Epithelial cell of prostate (primary cell): ENCODE data around the gene BHLHE23.

Experiments used
- DNase-seq: peaks from one replicate; pipeline ENCODE4 v3.0.0-alpha.2; 2011; ENCODE audit warnings: low read depth, low spot score
- H3K27ac ChIP-seq: fragments of 450-650 bp; 2 replicates; pipeline ENCODE4 v1.5.1; 2017; ENCODE audit warnings: mild to moderate bottlenecking

BHLHE23 gene

GRCh38 chr20:63009988-63010769 is 3.4 kb upstream of the BHLHE23 start:
- DNase-seq, result no peak
- H3K27ac ChIP-seq, result no peak overlapping the region

- H3K27ac ChIP-seq, result no peak overlapping the region
- no peak for DNase-seq
These were observed 2.5 kb upstream of the BHLHE23 start for GRCh38 chr20:63009045-63009961.

DNA sequence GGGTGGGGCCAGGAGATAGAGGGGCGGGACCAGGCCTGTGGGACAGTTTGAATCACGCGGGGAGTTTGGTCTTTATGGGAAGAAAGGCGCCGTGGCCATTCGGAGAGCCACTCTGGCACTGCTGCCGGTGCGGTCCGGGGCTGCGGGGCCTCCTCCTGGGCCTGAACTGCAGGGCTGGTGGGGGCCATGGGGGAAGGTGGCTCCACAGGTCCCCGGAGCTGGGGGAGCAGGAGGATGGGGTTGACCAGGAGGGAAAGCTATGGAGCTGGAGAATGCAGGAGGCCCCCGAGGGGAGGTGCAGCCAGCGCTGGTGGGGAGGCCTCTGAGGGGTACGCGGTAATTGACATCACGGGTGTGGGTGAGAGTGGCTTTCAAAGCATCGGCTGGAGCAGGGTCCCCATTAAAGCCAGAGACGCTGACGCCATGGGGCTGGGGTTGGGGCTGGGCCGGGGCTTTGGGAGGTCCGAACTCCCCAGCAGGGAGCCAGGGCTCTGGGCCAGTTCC is 1.8 kb upstream of the BHLHE23 start:
- no peak for DNase-seq
- no peak overlapping the region for H3K27ac ChIP-seq

DNA sequence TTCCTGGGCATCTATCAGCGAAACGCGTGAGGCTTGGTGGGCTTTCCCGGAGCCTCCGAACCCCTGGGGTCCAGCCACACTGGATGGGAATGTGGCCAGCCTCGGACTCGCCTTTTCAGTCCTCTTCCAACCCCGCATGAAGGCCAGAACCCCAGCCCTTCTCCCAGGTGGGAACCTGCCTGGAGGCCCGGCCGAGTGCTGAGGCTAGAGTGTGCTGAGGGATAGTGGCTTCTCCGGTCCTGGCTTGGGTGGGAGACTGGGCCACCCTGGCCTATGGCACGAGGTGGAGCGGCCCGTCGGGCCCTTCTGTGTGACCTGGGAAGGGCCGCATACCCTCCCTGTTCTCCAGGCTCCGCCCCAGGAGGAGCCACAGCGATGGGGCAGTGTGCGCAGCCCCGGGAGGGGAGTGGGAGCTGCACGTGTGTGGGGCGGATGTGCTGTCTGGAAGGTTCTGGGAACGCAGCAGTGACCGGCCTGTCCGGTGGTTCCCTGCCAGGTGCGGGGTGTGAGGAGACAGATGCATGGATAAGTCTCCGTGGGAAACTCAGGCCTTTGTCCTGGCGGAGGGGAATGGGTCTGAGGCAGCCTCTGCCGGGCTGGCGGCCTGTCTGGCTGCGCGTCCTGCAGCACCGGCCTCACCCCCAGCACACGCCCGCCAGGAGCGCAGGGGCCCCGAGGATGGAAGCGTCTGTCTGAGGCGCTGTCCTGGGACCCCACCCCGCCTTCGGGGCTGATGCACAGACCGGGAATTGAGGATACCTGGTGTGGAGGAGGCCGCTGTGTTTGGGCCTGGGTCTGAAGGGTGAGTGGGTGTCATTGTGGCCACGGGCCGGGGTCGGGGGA is 1.1 kb upstream of the BHLHE23 start:
- H3K27ac ChIP-seq, result no peak overlapping the region
- DNase-seq, result no peak

DNA sequence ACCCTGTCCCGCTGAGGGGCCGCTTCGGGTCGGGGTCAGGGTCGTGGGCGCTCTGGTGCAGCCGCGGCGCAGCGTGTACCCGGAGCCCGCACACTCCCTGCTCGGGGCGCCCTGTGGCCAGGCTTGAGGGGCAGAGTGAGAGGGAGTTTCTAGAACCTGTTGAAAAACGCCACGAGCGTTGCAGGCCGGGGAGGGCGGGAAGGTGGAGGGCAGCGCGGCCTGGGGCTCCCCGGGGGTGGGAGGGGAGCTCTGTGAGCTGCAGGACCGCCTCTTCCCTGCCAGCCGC is 539 bp upstream of the BHLHE23 start:
- H3K27ac ChIP-seq, result no peak overlapping the region
- DNase-seq, result no peak

DNA sequence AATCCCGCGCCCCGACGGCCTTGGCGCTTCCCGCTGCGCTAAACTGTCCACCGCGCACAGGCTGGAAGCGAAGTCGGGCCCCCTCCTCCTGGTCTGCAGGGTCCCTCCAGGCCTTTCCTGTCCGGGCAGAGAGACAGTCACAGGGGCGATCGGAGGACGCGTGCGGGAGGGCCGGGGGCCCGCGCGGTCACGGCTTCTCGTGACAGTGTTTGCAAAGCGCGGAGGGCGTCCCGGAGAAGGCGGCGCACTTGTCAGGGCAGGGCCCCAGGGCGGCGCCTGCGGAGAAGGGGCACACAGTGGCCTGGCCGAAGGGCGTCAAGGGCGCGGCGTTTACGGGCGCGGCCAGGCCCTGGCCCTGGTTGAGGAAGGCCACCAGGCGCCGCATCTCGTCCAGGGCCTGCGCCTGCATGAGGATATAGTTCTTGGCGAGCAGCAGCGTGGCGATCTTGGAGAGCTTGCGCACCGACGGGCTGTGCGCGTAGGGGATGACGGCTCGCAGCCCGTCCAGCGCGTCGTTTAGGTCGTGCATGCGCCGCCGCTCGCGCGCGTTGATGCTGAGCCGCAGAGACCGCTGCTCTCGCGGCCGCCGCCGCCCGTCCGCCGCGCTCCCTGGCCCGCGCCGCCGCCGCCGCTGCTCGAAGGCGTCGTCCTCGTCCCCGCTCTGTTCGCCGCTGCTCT is 763 bp downstream of the BHLHE23 start:
- H3K27ac ChIP-seq, result no peak overlapping the region
- DNase-seq, result no peak

GRCh38 chr20:63005365-63005861 is 1.4 kb downstream of the BHLHE23 start:
- no peak overlapping the region for H3K27ac ChIP-seq

GRCh38 chr20:63004607-63005364 is 2.0 kb downstream of the BHLHE23 start:
- no peak for DNase-seq
- H3K27ac ChIP-seq, result no peak overlapping the region

More at GRCh38 chr20:63005365-63005861, 1.4 kb downstream of the BHLHE23 start:
- no peak for DNase-seq

- no peak for DNase-seq
- no peak overlapping the region for H3K27ac ChIP-seq
These were observed 3.2 kb downstream of the BHLHE23 start for GRCh38 chr20:63003546-63003945.

DNA sequence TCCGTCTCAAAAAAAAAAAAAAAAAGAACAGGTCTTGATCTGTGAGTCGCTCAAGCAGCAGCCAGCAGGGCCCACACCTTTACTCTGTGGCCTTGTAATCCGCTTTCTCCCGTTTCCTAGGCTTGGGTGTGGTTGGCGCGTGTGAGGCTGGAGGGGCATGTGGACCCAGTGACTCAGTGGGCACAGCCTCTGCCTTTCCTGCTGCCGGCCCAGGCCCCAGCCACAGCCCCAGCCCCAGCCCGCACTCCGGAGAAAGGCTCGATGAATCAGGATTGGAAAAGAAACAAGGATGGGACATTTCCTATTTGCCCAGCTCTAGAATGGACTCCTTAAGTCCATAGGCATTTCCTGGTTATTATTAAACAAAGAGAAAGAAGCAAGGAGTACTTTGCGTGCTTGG is 4.3 kb downstream of the BHLHE23 start:
- peak; percentile 6 for DNase-seq

GRCh38 chr20:63000958-63001357 is 5.8 kb downstream of the BHLHE23 start:
- no peak overlapping the region for H3K27ac ChIP-seq
- no peak for DNase-seq

More for the DNA sequence above, 4.3 kb downstream of the BHLHE23 start:
- H3K27ac ChIP-seq, result no peak overlapping the region

DNA sequence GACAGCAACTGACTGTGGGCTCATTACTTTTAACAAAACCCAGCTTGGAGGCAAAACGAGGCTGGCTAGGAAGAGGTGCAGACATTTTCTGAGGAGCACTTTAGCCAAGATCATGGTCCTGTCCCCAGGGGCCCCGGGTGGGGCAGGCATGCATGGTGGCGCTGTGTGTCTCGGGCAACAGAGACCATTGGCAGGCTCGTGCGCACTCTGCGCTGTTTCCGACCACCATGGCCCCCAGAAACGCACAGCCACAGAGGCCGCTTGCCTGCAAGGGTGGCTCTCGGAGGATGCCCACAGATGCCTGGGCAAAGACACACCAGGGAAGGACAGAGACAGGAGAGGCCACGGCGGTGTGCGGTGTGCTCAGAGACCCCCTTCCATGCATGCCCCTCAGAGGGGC is 6.7 kb downstream of the BHLHE23 start:
- no peak for DNase-seq
- H3K27ac ChIP-seq, result no peak overlapping the region

GRCh38 chr20:62999580-62999979 is 7.2 kb downstream of the BHLHE23 start:
- no peak overlapping the region for H3K27ac ChIP-seq
- DNase-seq, result no peak

DNA sequence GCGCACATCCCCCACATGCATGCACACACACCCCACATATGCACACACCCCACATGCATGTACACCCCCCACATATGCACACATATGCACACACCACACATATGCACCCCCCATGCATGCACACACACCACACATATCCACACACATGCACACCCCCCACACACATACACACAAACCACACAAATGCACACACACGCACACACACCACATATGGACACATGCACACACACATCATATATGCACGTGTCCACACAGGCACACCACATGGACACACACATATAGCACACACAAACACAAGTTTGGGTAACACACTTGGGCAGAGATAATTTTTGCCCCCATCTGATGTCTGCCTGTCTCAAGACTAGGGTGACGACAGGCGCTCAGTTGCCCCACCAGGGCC is 8.3 kb downstream of the BHLHE23 start:
- DNase-seq, result no peak
- no peak overlapping the region for H3K27ac ChIP-seq

DNA sequence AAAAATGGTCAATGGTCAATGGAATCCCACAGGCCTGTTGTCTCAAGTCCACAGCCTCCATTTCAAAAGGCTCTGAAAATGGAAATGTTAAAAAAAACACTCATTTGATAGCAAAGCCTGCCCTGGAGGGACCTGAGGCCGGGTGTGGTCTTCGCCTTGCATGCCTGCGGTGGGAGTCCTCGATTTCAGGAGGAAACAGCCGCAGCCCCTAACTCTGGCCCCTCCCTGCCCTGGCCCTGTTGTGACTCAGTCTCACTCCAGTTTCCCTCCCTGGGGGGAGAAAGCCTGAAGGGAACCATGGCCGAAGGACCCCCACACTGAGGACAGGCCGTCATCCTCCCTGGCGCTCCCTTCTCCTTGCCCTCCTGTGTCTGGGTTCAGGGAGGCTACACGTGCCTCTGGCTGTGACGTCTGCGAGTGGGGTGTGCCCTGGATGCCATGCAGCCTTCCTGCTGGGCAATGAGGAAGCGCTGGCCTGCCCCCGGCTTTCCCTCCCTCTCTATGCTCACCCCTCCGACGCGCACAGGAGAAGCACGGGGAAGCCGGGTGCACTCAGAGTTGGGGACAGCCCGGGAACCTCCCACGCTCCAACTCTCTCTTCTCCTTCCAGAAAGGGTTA is 9.2 kb downstream of the BHLHE23 start:
- no peak overlapping the region for H3K27ac ChIP-seq
- DNase-seq, result no peak

GRCh38 chr20:62996596-62996982 is 10.2 kb downstream of the BHLHE23 start:
- no peak for DNase-seq
- H3K27ac ChIP-seq, result no peak overlapping the region

DNA sequence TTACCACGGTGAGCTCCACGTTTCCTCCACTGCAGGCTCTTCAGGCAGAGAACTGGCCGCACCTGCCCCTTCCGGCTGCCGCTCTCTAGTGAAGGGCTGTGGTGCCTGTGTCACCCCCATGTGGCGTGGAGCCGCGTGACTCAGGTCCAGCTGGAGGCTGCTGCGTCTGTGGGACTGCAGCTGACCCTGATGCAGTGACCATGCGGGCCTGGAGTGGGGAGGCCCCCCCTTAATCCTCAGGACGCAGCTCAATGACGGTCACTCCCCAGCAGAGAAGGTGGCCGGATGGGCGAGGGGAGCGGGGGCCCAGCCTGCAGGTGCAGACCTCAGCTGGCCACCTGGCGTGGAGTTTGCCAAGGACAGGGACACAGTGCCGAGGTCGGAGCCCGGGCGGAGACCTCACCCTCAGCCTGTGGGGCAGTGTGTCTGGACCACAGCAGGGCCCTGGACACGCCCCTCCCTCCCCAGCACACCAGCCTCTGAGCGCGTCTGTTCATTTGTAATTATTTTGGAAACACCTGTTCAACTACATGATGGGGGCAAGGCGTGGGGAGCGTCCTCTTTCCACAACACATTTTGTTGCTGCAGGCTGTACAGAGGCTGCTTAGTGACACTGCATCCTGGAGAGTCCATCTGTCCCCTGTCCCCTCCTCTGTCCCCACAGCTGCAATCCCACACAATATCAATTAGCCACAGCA is 10.7 kb downstream of the BHLHE23 start:
- no peak overlapping the region for H3K27ac ChIP-seq
- DNase-seq, result no peak

- no peak for DNase-seq
These were observed 11.3 kb downstream of the BHLHE23 start for GRCh38 chr20:62995481-62995880.

More at GRCh38 chr20:62995481-62995880, 11.3 kb downstream of the BHLHE23 start:
- H3K27ac ChIP-seq, result no peak overlapping the region
